Keratinocyte (primary cell): ENCODE measurements around the gene HEXD.

Experiments
- EZH2 ChIP-seq: IDR thresholded peaks from one replicate; pipeline ENCODE4 v1.6.1; 2012; ENCODE audit warnings: inconsistent platforms, mild to moderate bottlenecking, low read length, moderate library complexity
- TF ChIP-seq, protein P1 (sequence below), 3 experiments: IDR thresholded peaks in 1 of 3; conservative IDR thresholded peaks in 1 of 3; optimal IDR thresholded peaks in 1 of 3; 2 replicates in 2 of 3; 3 replicates in 1 of 3; pipeline versions ENCODE3 to v1.5.1; 2011; ENCODE audit warnings: low read length in 3 of 3, mild to moderate bottlenecking in 3 of 3, moderate library complexity in 2 of 3, control low read depth in 1 of 3, inconsistent platforms in 1 of 3; ENCODE audit not compliant: insufficient read depth in 2 of 3; ENCODE audit errors: extremely low read depth in 1 of 3

DNA sequence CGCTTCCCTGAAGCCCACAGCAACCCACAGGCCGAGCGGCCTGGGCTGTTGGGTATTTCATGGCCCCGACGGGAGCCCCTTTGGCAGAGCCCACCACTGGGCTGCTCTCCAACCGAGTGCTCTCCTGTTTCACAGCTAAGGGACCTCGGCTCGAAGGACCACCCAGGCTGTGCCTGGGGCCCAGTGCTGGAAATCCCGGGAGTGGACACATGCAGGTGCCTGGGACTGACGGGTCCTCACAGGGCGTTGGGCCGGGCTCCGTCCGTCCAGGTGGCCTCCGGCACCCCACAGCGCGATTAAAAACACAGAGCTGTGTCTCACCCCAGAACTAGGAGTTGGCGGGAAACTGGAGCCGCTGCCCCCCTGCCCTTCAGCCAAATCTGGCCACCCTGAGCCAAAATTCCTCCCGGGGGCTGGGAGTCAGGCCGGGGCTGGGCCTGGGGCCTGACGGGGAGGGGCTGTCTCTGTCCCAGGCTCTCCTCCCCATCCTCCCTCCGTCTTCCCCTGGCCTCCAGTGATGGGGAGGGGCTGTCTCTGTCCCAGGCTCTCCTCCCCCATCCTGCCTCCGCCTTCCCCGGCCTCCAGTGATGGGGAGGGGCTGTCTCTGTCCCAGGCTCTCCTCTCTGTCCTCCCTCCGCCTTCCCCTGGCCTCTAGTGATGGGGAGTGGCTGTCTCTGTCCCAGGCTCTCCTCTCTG is 32.4 kb upstream of the HEXD start:
- no peak for TF ChIP-seq EZH2
- TF ChIP-seq, protein P1, sequence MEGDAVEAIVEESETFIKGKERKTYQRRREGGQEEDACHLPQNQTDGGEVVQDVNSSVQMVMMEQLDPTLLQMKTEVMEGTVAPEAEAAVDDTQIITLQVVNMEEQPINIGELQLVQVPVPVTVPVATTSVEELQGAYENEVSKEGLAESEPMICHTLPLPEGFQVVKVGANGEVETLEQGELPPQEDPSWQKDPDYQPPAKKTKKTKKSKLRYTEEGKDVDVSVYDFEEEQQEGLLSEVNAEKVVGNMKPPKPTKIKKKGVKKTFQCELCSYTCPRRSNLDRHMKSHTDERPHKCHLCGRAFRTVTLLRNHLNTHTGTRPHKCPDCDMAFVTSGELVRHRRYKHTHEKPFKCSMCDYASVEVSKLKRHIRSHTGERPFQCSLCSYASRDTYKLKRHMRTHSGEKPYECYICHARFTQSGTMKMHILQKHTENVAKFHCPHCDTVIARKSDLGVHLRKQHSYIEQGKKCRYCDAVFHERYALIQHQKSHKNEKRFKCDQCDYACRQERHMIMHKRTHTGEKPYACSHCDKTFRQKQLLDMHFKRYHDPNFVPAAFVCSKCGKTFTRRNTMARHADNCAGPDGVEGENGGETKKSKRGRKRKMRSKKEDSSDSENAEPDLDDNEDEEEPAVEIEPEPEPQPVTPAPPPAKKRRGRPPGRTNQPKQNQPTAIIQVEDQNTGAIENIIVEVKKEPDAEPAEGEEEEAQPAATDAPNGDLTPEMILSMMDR (optimal IDR thresholded peaks at IDR 0.05 in 1 of 3, IDR thresholded peaks at IDR 0.05 in 1 of 3, conservative IDR thresholded peaks at IDR 0.05 in 1 of 3; ENCODE audit: extremely low read depth in 1 of 3, insufficient read depth in 2 of 3, low read length in 3 of 3) = no peak
